GM12873 (cell line): ENCODE measurements around the gene RHBDD2.

ENCODE experiments used
- TF ChIP-seq, protein P1 (sequence below): IDR thresholded peaks from 2 replicates; pipeline ENCODE4 v1.5.1; 2012; ENCODE audit warnings: low read depth, mild to moderate bottlenecking, moderate library complexity, low read length, control low read depth; ENCODE audit not compliant: insufficient read depth; ENCODE audit errors: missing control alignments

Gene RHBDD2

GRCh38 chr7:75909521-75910132 is 30.8 kb downstream of the RHBDD2 start:
- TF ChIP-seq, protein P1, sequence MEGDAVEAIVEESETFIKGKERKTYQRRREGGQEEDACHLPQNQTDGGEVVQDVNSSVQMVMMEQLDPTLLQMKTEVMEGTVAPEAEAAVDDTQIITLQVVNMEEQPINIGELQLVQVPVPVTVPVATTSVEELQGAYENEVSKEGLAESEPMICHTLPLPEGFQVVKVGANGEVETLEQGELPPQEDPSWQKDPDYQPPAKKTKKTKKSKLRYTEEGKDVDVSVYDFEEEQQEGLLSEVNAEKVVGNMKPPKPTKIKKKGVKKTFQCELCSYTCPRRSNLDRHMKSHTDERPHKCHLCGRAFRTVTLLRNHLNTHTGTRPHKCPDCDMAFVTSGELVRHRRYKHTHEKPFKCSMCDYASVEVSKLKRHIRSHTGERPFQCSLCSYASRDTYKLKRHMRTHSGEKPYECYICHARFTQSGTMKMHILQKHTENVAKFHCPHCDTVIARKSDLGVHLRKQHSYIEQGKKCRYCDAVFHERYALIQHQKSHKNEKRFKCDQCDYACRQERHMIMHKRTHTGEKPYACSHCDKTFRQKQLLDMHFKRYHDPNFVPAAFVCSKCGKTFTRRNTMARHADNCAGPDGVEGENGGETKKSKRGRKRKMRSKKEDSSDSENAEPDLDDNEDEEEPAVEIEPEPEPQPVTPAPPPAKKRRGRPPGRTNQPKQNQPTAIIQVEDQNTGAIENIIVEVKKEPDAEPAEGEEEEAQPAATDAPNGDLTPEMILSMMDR: no peak

DNA sequence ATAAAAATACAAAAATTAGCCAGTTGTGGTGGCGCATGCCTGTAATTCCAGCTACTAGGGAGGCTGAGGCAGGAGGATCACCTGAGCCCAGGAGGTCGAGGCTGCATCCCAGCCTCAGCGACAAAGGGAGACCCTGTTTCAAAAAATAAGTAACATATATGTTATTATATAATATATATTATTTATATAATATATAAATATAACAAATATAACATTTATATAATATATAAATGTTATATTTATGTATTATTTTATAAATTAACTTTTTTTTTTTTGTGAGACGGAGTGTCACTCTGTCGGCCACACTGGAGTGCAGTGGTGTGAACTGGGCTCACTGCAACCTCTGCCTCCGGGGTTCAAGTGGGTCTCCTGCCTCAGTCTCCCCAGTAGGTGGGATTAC is 34.6 kb downstream of the RHBDD2 start:
- TF ChIP-seq, protein P1: no peak

DNA sequence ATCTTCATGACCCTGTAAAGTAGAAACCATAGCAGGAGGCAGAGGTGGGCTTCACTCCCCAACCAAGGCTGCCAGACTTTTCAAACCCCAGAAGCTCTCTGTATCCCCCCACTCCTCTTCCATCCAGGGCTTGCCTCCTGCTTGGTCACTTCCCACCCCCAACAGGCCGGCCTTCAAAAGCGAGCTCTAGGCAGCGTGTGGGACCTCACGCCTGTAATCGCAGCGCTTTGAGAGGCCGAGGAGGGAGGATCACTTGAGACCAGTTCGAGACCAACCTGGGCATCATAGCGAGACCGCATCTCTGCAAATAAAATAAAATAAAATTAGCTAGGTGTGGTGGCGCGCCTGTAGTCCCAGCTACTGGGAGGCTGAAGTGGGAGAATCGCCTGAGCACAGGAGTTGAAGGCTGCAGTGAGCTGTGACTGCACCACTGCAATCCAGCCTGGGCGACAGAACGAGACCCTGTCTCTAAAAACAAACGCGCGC is 35.4 kb downstream of the RHBDD2 start:
- TF ChIP-seq, protein P1: no peak

- TF ChIP-seq, protein P1: no peak
Measured at GRCh38 chr7:75914655-75915415, 36.0 kb downstream of the RHBDD2 start, which contains the start of gene POR. Gene POR, plus strand, starts transcription at chr7:75915155. Its CDS starts 38,847 bp downstream, at chr7:75954002.

- TF ChIP-seq, protein P1: peak; percentile 4
Measured at GRCh38 chr7:75915416-75916156, 36.8 kb downstream of the RHBDD2 start.

GRCh38 chr7:75916259-75916658 is 37.4 kb downstream of the RHBDD2 start:
- TF ChIP-seq, protein P1: no peak
